Measurements from ENCODE around the gene RALB.
A peak's percentile ranks its signal among the peaks of the same experiment; 100 is the strongest.
"Not testable (repeated sequence)": the region's sequence is repeated elsewhere in the genome, so short reads cannot be mapped to it uniquely, and the experiment has no call there.

RALB gene

DNA sequence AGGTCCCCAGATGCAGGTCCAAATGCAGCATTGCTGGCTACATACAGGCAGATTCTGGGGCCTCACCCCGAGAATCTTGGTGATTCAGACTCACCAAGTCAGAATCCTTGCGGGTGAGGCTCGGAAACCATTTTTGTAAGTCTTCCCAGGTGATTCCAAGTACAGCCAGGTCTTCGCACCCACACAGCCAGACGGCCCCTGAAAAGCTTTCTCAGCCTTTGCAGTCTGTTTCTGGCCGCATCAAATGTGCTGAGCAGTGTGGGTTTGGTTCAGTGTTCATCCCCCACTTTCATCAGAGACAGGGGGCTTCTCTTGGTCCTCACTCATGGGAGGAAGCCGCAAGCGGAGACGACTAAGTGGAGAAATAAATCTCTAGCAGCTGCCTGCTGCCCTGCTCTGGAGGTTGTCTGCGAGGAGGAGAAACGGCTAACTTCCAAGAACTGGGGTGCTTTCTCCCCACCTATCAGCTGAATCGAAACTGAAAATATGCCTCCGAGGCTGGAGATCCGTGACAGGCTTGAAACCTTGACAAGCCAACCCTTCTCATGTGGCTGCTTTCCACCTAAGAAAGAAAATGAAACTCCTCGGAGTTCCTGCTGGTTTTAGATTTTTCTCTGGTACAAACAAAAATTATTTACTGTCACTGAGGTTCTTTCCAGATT lies 20.5 kb upstream of the RALB start:
- Histone ChIP-seq H3K4me1 (ENCODE audit: control insufficient read depth in 1 of 2, insufficient read depth in 1 of 2, low read depth in 1 of 2, low read length in 1 of 2) (peaks cover 21 to 24% of the 10 kb centered on the region in 2 experiments), H3K27ac (peak overlapping the region; percentile 86), H3K4me3 (ENCODE audit: low read depth in 1 of 2, low read length in 1 of 2) (peak overlapping the region; percentile 59 to 62), H3K27me3 (peaks cover 14% of the 10 kb centered on the region), H3K36me3 (no peaks in the 10 kb centered on the region), H3K9me3 (no peaks in the 10 kb centered on the region)
- TF ChIP-seq CTCF (IDR thresholded peaks at IDR 0.05): no peak

GRCh38 chr2:120233292-120233691 lies 19.4 kb upstream of the RALB start:
- TF ChIP-seq CTCF (IDR thresholded peaks at IDR 0.05): no peak
- peaks cover 21 to 24% of the 10 kb centered on the region in 2 experiments for H3K4me1 ChIP-seq (ENCODE audit: control insufficient read depth in 1 of 2, insufficient read depth in 1 of 2, low read depth in 1 of 2, low read length in 1 of 2)
- peaks cover 5% of the 10 kb centered on the region for H3K27me3 ChIP-seq
- no peak overlapping the region for H3K4me3 ChIP-seq (ENCODE audit: low read depth in 1 of 2, low read length in 1 of 2)
- no peaks in the 10 kb centered on the region for H3K36me3 ChIP-seq
- H3K27ac ChIP-seq: peak overlapping the region; percentile 86
- no peaks in the 10 kb centered on the region for H3K9me3 ChIP-seq

DNA sequence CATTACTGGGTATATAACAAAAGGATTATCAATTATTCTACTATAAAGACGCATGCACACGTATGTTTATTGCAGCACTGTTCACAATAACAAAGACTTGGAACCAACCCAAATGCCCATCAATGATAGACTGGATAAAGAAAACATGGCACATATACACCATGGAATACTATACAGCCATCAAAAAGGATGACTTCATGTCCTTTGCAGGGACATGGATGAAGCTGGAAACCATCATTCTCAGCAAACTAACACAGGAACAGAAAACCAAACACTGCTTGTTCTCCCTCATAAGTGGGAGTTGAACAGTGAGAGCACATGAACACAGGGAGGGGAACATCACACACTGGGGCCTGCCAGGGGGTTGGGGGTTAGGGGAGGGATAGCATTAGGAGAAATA lies 17.5 kb upstream of the RALB start:
- H3K4me3 ChIP-seq (ENCODE audit: low read depth in 1 of 2, low read length in 1 of 2); H3K36me3 ChIP-seq; H3K9me3 ChIP-seq; H3K27ac ChIP-seq; H3K27me3 ChIP-seq: not testable (repeated sequence)
- peaks cover 21 to 24% of the 10 kb centered on the region in 2 experiments for H3K4me1 ChIP-seq (ENCODE audit: control insufficient read depth in 1 of 2, insufficient read depth in 1 of 2, low read depth in 1 of 2, low read length in 1 of 2)

GRCh38 chr2:120235681-120236080 lies 17.0 kb upstream of the RALB start:
- H3K4me3 ChIP-seq (ENCODE audit: low read depth in 1 of 2, low read length in 1 of 2): no peak overlapping the region
- peaks cover 21 to 24% of the 10 kb centered on the region in 2 experiments for H3K4me1 ChIP-seq (ENCODE audit: control insufficient read depth in 1 of 2, insufficient read depth in 1 of 2, low read depth in 1 of 2, low read length in 1 of 2)
- no peaks in the 10 kb centered on the region for H3K36me3 ChIP-seq
- no peaks in the 10 kb centered on the region for H3K9me3 ChIP-seq
- no peak overlapping the region for H3K27ac ChIP-seq
- TF ChIP-seq CTCF (IDR thresholded peaks at IDR 0.05): no peak
- peaks cover 5% of the 10 kb centered on the region for H3K27me3 ChIP-seq

- H3K36me3 ChIP-seq: no peaks in the 10 kb centered on the region
- H3K27me3 ChIP-seq: peaks cover 5% of the 10 kb centered on the region
- peaks cover 20 to 21% of the 10 kb centered on the region in 2 experiments for H3K4me1 ChIP-seq (ENCODE audit: control insufficient read depth in 1 of 2, insufficient read depth in 1 of 2, low read depth in 1 of 2, low read length in 1 of 2)
- H3K4me3 ChIP-seq (ENCODE audit: low read depth in 1 of 2, low read length in 1 of 2): no peak overlapping the region
- no peak overlapping the region for H3K27ac ChIP-seq
- no peaks in the 10 kb centered on the region for H3K9me3 ChIP-seq
- no peak for TF ChIP-seq CTCF (IDR thresholded peaks at IDR 0.05)
Observed at GRCh38 chr2:120236316-120236715, 16.3 kb upstream of the RALB start.

- TF ChIP-seq CTCF (IDR thresholded peaks at IDR 0.05): no peak
- Histone ChIP-seq H3K36me3 (no peaks in the 10 kb centered on the region), H3K9me3 (no peaks in the 10 kb centered on the region), H3K27ac (no peak overlapping the region), H3K4me1 (ENCODE audit: control insufficient read depth in 1 of 2, insufficient read depth in 1 of 2, low read depth in 1 of 2, low read length in 1 of 2) (peaks cover 15 to 17% of the 10 kb centered on the region in 2 experiments), H3K27me3 (peaks cover 5% of the 10 kb centered on the region), H3K4me3 (ENCODE audit: low read depth in 1 of 2, low read length in 1 of 2) (no peak overlapping the region)
Observed at GRCh38 chr2:120236791-120237190, 15.9 kb upstream of the RALB start.
